Endometrial microvascular endothelial cells (primary cell): Measurements from ENCODE around the gene TRIM69. TPM values are rescaled to one million over a fixed set of nuclear protein-coding genes. Genes with fewer than 3 reads are reported as not detected.
"Not testable (repeated sequence)": the region's sequence is repeated elsewhere in the genome, so short reads cannot be mapped to it uniquely, and the experiment has no call there.

ENCODE experiments used
- in situ Hi-C: cut with HindIII; loops from 2 replicates; pipeline ENCODE4 v1.10.0; 2017; ENCODE audit warnings: low sequenced_read_pairs, low pct_unique_long_range_greater_than_20kb; ENCODE audit errors: inconsistent ontology term
- total RNA-seq: library from RNA; depleted of rRNA; stranded (reverse); fragments of >200 nt; gene quantifications from one replicate; pipeline ENCODE4 v1.2.3, GENCODE V29; 2015; ENCODE audit errors: inconsistent ontology term

Gene TRIM69
- total RNA-seq, 1 donor from 2014 or later: 21.7 TPM

DNA sequence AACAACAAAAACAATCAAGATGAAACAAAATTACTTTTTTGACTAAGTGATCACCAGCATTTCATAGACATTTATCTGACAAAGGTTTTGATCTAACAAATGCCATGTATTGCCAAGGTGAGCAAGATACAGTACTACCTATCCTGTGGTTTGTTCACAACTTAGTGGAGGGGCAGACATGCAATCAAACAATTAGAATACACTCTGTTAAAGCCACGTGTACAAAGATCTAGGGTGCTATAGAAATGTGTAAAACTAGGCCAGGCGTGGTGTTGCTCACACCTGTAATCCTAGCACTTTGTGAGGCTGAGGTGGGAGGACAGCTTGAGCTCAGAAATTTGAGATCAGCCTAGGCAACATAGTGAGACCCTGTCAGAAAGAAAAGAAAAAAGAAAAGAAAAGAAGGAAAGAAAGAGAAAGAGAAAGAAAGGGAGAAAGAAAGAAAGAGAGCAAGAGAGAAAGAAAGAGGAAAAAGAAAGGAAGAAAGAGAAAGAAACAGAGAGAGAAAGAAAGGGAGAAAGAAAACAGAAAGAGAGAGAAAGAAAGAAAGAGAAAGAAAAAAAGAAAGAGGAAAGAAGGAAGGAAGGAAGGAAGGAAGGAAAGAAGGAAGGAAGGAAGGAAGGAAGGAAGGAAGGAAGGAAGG, 1.4 kb upstream of the TRIM69 start:
- in situ Hi-C loops: loop anchor here (10.0 kb wide), 1 partner anchor 70 kb away; the partner anchor contains the start of gene SPG11

DNA sequence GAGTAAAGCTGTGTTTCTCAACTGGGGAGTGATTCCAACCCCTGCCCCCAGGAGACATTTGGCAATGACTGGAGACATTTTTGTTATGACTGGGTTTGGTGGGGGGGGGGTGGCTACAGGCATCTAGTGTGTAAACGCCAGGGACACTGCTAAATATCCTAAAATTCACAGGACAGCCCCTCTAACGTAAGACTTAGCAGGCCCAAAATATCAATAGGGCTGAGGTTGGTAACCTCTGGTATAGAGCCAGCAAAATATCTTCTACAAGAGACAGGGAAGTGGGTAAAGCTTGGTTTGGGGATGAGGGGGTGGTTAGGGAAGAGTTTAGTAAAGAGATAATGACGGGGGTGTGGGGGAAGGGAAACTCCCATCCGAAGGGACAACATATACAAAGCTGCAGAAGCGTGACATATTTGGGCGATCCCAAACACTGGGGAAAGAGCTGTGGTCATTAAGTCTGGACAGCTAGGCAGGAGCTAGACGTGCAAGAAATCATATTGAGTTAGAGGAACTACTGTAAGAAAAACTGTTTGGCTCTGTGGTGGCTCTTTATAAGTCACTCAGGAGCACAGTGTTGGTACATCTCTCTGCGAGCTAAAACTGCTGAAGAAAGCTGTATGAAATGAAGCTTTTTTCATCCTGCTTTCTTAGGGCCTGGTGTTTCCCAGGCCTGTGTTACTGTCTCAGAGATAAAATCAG, 697 bp upstream of the TRIM69 start:
- in situ Hi-C loops: loop anchor here (10.0 kb wide), 1 partner anchor 71 kb away; the partner anchor contains the start of gene SPG11

DNA sequence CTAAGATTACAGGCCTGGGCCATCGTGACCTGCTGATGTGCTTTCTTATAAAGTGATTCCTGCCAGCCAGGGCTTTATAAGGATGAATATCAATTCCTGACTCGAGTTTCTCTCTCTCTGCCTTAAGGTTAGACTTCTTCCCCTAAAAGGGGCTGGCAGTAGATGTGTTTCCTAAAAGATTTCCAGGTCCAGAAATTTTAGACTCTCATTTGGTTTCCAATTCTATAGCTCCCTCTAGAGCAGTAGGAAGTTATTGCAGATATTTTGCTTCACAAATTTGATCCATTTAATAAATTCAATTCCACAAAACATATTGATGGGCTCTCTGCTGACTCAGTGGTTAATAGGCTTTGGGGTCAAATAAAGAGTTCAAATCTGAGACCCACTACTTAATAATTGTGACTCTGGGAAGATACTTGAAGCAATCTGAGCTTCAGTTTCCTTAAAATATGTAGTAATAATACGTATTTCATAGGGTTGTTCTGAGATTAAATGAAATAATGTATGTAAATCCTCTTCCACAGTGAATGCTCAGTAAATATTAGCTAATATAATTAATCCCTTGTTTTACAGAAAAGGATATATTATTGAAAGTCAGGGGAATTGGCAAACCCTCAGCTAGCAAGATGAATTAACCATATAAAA, 2.1 kb downstream of the TRIM69 start:
- in situ Hi-C loops: loop anchor here (10.0 kb wide), 1 partner anchor 74 kb away; the partner anchor contains the start of gene SPG11

DNA sequence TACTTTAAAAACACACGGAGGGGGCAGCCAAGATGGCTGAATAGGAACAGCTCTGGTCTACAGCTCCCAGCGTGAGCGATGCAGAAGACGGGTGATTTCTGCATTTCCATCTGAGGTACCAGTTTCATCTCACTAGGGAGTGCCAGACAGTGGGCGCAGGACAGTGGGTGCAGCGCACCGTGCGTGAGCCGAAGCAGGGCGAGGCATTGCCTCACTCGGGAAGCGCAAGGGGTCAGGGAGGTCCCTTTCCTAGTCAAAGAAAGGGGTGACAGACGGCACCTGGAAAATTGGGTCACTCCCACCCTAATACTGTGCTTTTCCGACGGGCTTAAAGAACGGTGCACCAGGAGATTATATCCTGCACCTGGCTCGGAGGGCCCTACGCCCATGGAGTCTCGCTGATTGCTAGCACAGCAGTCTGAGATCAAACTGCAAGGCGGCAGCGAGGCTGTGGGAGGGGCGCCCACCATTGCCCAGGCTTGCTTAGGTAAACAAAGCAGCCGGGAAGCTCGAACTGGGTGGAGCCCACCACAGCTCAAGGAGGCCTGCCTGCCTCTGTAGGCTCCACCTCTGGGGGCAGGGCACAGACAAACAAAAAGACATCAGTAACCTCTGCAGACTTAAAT, 3.0 kb downstream of the TRIM69 start:
- in situ Hi-C loops: loop anchor here (10.0 kb wide), 1 partner anchor 75 kb away; the partner anchor contains the start of gene SPG11

DNA sequence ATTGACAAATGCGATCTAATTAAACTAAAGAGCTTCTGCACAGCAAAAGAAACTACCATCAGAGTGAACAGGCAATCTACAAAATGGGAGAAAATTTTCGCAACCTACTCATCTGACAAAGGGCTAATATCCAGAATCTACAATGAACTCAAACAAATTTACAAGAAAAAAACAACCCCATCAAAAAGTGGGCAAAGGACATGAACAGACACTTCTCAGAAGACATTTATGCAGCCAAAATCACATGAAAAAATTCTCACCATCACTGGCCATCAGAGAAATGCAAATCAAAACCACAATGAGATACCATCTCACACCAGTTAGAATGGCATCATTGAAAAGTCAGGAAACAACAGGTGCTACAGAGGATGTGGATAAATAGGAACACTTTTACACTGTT, 7.1 kb downstream of the TRIM69 start:
- in situ Hi-C loops: not testable (repeated sequence)

DNA sequence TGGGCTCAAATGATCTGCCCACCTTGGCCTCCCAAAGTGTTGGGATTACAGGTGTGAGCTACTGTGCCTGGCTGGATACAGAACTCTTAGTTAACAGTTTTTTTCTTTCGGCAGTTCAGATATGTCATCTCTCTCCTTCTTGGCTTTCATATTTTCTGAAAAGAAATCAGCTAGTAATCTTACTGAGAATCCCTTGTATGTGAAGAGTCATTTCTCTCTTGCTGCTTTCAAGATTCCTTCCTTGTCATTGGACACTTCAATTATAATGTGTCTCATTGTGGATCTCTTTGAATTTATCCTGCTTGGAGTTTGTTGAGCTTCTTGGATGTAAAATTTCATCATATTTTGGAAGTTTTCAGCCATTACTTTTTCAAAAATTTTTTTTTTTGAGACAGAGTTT, 17.0 kb downstream of the TRIM69 start:
- in situ Hi-C loops: no loop called here

DNA sequence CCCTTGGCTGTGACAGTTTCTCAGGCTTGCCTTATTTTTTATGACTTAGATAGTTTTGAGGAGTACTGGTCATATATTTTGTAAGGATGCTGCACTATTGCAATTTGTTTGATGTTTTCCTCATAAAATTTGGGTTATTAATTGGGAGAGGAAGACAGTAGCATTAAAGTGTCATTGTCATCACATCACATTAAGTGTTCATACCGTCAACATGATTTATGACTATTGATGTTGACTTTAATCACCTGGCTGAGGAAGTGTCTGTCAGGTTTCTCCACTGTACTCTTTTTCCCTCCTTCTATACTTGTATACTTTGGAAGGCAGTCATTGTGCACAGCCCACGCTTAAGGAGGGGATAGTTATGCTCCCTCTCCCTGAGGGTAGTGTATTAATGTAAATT, 26.9 kb downstream of the TRIM69 start:
- in situ Hi-C loops: no loop called here

DNA sequence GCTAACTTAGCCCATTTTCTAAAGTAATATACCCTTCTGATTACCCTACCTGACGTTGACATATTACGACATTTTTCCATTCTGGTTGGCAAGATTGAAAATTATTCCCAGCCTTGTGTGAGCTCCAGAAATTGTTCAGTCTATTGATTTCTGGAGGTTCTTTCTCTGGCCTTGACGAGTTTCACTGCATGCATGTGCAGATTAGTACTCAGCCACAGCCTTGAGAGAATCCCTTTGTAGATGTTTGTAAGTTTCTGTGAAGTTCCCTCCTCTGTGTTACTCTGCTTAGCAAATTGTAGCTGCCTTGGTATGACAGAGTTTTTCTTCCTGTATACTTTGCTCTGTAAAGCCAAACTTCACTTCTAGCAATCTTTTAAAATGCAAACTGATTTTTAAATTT, 27.5 kb downstream of the TRIM69 start:
- in situ Hi-C loops: no loop called here

DNA sequence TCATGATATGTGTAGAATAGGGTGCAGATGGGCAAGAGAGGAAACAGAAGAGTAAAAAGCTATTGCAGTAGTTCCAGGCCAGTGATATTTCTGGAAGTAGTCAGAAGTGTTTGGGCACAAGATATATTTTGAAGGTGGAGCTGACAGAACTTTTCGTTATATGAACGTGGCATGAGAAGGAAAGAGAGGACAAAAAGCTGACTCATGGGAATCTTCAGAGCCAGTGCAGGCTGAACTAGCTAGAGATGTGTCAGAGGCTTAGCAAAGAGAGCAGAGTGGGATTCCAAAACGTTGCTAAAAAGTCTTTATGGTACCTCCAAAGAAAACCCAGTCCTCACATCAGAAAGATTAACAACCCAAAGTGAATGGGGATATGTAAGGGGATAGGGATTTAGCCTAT, 28.7 kb downstream of the TRIM69 start:
- in situ Hi-C loops: no loop called here

DNA sequence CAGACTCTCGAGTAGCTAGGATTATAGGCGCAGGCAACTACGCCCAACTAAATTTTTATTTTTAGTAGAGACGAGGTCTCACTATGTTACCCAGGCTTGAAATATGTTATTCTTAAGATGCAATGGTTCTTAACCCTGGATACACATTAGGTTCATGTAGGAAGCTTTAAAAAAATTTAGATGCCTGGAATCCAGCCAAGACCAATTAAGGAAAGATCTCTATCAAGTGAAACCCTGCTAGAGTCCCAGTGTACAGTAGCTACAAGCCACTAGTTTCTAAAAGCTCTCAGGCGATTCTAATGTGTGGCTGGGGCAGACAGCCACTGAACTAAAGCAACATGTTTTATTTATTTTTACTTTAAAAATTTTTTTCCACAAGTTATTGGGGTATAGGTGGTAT, 33.2 kb downstream of the TRIM69 start:
- in situ Hi-C loops: no loop called here

DNA sequence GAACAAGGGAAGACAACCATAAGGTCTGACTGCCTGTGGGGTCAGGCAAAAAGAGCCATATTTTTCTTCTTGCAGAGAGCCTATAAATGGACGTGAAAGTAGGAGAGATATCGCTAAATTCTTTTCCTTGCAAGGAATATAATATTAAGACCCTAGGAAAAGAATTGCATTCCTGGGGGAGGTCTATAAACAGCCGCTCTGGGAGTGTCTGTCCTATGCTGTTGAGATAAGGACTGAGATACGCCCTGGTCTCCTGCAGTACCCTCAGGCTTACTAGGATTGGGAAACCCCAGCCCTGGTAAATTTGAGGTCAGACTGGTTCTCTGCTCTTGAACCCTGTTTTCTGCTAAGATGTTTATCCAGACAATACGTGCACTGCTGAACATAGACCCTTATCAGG, 34.4 kb downstream of the TRIM69 start:
- in situ Hi-C loops: not testable (repeated sequence)

DNA sequence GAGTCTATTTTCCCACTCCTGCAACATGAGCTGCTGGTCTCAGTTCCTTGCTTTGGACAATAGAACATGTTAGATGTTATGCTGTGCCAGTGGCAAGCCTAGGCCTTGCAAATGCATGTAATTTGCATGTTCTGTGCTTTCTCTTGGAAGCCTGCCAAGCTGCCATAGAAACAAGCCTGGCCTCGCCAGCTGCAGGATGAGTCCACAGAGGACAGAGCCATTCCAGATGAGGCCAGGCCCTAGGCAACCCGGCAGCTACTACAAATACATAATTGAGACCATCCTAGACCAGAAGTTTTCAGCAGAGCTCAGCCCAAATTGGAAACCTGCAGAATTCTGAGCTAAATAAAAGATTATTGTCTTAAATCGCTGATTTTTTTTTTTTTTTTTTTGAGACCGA, 39.6 kb downstream of the TRIM69 start:
- in situ Hi-C loops: no loop called here

DNA sequence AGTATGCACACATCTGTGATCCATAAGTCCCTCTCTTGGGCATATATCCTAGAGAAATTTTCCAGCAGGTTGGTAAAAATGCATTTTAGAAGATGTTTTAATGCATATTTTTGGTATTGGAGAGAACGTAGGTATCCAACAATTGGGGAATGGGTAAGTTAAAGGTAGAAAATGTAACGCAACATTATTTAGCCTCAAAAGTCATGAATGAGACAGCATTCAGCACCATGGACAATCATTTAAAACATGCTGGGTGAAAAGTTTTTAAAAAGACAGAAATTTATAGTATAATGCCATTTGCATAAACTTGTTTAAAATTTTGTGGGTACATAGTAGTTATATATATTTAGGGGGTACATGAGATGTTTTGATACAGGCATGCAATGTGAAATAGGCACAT, 43.4 kb downstream of the TRIM69 start:
- in situ Hi-C loops: no loop called here

DNA sequence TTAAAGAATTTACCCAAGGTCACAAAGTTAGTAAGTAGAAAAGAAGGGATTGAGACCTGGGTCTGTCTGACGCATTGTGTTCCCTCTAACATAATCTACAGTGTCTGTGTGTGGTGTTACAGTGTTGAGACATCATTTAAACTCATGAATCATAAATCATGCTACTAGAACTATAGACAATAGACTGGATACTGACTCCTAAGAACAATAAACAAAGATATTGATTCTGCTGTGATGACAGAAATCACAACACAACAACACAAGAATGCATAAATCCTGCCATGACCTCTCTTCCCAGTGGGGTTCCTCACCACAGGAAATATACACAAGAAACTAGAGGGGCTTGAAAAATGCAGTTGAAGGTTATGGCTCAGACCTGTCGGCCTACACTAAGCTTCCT, 44.3 kb downstream of the TRIM69 start:
- in situ Hi-C loops: no loop called here

DNA sequence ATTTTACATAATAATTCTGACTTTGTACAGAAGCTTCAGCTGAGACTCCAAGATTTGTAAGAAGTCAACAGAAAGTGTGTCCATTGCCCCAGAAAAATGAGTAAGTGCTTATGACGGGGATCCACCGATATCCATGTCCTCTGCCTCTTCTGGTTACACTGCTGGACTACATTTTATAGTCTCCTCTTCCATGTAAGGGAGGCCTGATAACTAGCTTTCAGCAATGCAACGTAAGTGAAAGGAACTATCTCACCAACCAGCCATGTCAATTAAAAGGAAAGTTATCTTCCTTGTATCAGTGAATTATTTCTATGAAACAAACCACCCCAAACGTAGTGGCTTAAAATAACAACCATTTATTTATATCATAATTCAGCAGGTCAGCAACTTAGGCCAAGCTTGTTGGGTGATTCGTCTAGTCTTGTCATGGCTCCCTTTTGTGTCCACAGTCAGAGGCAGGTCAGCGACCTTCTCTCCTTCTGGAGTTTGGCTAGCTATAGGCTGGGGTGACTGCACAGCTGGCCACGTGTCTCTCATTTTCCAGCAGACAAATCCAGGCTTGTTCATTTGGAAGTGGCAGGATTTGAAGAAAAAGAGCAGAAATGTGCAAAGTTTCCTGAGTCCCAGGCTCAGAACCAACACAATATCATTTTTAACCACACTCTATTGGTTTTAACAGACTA, 44.9 kb downstream of the TRIM69 start:
- in situ Hi-C loops: no loop called here

DNA sequence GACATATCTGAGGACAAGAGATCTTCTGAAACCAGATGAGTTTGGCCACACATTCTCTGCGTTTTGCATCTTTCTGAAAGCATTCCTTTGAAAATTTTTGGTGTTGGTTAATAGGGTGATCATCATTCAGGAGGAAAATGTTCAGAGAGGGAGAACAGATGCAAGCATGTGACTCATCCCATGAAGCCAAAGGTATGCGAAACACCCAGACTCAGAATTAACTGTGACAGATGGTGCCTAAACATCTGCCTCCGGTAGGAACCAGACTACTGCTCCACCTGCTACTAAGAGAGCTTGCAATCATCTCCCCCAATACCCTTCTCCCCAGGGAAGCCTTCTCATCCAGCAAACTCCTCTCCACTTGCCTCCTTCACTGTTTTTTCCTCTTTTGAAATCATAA, 46.2 kb downstream of the TRIM69 start:
- in situ Hi-C loops: no loop called here

DNA sequence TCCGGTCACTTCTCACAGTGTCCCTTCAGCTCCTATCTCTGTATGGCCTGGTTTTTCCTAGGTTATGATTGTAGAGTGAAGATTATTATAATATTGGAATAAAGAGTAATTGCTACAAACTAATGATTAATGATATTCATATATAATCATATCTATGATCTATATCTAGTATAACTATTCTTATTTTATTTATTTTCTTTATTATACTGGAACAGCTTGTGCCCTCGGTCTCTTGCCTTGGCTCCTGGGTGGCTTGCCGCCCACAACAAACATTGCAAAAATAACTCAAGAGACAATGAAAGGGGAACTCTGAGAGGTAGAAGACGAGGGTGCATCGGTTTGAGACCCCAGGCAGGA, 48.6 kb downstream of the TRIM69 start:
- in situ Hi-C loops: not testable (repeated sequence)

DNA sequence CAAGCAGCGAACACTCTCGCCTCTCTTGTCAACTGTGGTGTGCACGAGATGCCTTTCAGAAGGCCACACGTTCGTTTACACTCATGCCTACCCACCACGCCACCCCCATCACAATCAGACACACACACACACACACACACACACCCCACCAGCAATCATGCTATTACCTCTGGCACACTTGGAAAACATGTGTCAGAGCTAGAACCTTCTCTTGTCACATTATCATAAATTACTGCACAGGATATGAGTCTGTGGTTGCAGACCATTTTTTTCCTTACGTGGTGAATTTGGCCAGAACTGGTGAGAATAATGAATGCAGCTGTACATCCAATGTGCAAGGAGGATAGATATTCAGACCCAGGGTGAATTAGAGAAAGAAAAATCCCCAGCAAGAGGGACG, 52.4 kb downstream of the TRIM69 start:
- in situ Hi-C loops: no loop called here

DNA sequence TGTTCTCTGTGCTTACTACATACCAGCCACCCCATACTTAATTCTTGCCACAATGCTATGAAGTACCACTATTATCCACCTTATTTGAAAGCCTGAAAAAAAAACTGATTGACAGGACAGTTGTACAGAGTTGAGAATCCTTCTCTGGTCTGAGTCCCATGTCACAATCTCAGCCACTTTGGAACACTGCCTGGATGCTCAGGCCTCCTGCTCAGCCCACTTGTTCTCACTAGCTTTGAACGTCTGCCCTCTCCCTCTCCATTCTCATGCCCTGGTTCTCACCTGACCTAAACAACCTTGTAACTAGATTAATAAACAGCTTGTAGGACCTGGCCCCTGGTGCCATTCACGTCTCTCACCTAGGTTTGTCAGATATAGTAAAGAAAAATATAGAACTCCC, 53.9 kb downstream of the TRIM69 start:
- in situ Hi-C loops: no loop called here
